ENCODE data around the gene INPP5B. TPM values are rescaled to one million over a fixed set of nuclear protein-coding genes. Genes with fewer than 3 reads are reported as not detected.

Gene INPP5B
- total RNA-seq, result 5.8 and 7.8 TPM in 2 replicates

GRCh38 chr1:37946703-37947360 lies at the start of gene INPP5B:
Gene INPP5B, minus strand, starts transcription at chr1:37947053. Its CDS starts 745 bp downstream, at chr1:37946308.

DNA sequence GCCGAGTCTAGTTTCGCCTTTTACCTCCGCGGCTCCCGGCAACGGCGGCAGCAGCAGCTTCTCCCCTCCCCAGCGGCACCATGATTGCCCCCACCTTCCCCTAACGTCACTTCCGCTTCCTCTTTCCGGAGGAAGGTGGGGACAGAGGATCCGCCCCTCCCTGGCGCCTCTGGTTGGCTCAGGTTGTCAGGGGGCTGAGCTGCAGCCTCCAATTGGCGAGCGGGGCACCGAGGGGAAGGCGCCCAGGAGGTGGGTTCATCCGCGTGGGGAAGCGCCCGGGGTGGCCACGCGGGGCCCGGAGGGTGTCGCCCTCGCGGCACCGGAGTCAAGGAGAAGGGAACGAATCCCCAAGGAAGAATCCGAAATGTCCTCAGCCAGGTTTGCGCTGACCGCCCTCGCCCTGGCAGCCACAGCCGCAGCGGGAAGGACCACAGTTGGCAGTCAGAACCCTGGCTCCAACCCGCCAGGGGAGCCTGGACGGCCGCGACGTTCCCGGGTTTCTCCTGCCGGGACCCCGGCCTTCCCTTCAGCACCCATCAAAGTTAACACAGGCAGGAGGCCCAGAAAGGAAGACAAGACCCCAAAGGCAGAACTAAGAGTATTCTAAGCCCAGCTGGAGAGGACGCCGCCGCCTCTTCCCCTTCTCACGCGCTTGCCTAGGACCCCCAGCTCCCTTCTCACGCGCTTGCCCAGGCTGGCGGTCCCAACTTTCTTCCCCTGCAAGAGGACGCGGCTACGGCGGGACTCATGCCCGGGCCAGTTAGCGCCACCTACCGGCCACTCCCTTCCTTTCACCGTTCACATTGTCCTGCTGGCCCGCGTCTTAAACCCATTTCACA lies 87.1 kb downstream of the INPP5B start, which contains the start of gene MTF1:
MTF1 (minus strand) TSS at position 86 of the 839 bp plus-strand sequence. CDS start 1,934 bp downstream, outside the sequence.

Other genes with a start within 250 kb of the INPP5B start
- under 0.01 and 0.07 TPM in 2 replicates for gene EPHA10, start 181.9 kb downstream of the INPP5B start, total RNA-seq
- gene MANEAL, start 153.2 kb downstream of the INPP5B start, total RNA-seq, result 0.93 and 1.7 TPM in 2 replicates
- gene C1orf122, start 139.3 kb downstream of the INPP5B start, total RNA-seq, result 80.3 and 668 TPM in 2 replicates
- 29.6 and 30.9 TPM in 2 replicates for gene YRDC, start 138.8 kb downstream of the INPP5B start, total RNA-seq
- 2.5 and 4.4 TPM in 2 replicates for gene MTF1, start 87.5 kb downstream of the INPP5B start, total RNA-seq
- 57.1 and 72.7 TPM in 2 replicates for gene SF3A3, start 43.0 kb upstream of the INPP5B start, total RNA-seq
- 27.4 and 35.5 TPM in 2 replicates for gene FHL3, start 58.5 kb upstream of the INPP5B start, total RNA-seq
- 43.0 and 64.5 TPM in 2 replicates for gene UTP11, start 65.7 kb upstream of the INPP5B start, total RNA-seq
- 0.85 and 1.6 TPM in 2 replicates for gene POU3F1, start 99.7 kb upstream of the INPP5B start, total RNA-seq

All from airway epithelial cell (primary cell).